Midbrain (tissue), 1 donor: ENCODE measurements around the gene GPSM3.
"Not testable (repeated sequence)": the region's sequence is repeated elsewhere in the genome, so short reads cannot be mapped to it uniquely, and the experiment has no call there.

Source experiments
- DNase-seq: peaks from one replicate; lab custom pipeline; 2025; lab: John Stamatoyannopoulos, UW

The GPSM3 gene

DNA sequence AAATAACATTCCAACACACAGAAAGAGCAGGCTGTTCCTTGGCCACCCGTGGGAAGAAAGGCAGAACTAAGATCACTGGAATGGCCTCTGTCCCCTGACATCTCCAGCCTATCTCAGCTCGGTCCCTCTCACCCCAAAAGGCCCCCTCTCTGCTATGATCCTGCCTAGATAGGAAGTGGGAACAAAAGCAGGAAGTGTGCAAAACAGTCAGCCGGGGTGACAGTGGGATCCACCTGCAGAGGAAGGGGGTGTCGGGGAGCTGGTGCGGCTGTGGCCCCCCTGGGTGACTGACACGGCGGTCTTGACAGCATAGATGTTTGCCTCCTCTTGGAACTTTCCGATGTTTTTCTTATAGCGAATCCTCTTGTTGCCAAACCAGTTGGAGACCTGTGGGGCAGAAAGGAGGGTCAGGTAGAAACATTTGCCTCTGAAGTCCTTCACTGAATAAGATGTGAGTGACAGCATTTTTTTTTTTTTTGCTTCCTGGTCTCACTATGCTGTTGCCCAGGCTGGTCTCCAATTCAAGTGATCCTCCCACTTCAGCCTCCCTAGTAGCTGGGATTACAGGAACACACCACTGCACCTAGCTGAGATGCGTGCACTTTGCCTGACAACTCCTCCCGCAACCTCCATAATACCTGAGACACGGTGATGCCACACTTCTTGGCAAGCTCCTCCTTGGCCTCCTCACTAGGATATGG, 5.3 kb downstream of the GPSM3 start:
- DNase-seq, result no peak

DNA sequence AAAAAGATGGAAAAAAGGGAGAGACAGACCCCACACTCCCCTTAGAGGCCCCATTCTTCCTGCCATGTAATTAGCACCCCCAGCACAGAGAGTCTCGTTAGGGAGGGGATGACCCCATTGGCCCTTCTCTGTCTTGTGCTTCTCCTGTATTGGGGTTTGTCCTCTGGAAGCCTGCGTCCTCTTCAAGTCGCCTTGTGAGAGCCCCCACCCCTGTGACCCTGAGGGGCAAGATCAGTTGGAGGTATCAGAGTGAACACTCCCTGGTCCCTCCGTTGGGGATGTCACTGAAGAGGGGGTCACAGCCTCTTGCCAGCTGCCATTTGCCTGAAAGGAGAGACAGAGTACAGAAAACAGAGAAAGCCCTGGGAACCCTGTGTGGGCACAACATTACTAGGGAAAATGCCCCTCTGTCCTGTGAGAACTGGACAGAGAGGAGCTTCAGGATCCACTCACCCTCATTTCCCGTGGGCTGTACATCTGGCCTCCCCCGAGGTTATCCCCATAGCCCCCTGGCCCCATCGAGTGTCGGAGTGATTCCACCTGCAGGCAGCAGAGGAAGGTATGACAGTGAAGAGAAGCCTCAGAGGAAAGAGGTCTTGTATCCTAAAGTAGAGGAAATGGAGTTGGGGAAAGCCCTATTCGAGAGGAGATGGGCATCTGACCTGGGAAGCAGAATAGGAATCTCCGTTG, 6.1 kb downstream of the GPSM3 start:
- not testable (repeated sequence) for DNase-seq

DNA sequence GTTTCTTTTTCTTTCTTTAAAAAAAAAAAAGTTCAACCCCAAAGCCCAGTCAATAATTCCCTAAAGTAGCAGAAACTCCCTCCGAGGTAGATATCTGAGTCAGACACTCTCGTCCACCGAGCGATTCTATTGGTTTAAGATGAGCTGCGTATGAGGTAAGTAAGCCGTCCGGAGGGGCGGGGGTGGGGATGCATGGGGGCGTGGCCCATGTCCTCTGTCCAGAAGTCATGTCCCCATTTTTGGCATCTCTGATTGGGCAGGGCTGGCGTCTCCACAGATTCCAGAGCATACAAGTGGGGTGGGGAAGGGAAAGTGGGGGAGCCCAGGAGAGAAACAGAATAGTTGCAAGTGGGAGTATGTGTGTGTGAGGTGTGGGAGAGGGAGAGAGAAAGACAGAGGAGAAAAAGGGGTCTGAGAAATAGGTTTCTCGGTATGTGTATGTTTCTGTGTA, 6.7 kb downstream of the GPSM3 start:
- not testable (repeated sequence) for DNase-seq

DNA sequence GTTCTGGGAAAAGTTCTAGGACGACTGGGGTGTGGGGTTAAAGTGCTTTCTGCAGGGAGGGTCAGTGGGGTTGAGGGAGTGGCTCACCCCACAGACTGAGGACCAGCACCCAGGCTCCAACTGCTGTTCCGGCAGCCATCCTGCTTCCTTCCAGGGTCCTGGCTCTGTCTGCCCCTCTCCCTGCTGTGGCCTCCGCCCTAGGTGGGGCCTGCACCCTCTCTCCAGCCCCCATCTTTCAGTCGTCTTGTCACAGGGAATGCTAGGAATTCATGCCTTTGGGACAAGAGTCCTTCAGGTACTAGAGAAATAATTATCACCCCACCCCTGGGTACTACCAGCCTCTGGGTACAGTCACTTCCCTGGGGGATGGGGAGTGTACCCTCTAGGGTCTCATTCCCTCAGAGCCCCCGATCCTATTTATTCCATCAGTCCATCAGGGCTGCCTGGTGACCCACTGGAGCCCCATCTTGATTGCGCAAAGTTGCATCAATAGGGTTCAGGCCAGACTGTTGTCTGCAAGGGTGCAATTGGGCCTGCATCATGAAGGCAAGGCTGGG, 8.3 kb downstream of the GPSM3 start, which contains the start of gene AGER:
Gene AGER, minus strand, starts transcription at position 170 of the 557 bp plus-strand sequence. Its CDS starts 31 bp downstream, at position 139.
- DNase-seq, result no peak

DNA sequence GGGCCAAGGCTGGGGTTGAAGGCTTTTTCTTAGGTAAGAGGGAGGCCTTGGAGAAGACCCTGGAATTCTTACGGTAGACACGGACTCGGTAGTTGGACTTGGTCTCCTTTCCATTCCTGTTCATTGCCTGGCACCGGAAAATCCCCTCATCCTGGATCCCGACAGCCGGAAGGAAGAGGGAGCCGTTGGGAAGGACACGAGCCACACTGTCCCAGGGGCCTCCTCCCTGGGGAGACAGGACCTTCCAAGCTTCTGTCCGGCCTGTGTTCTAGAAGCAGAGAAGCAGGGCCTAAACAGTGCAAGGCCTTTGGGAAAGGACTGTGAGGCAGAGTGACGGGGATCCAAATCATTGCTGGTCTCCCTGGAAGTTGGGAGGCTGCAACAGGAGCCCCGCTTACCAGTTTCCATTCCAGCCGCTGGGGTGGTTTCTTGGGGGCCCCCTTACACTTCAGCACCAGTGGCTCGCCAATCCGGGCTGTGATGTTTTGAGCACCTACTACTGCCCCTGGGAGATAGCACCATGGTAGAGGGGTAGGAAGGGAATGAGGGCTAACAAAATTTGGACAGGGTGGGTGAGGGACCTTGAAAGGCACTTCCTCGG, 8.9 kb downstream of the GPSM3 start:
- DNase-seq, result no peak

DNA sequence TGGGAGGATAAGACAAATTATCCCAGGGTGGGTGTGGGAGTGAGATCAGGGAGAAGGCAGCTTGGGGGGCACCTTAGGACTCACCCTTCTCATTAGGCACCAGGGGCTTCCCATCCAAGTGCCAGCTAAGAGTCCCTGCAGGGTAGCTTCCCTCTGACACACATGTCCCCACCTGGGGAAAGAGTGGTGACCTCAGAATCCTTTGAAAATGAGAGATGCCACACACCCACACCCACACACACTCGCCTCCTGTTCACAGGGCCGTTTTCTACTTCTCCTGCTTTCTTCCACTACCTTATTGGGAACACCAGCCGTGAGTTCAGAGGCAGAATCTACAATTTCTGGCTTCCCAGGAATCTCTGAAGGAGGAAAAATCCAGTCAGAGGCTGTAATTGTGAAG, 9.4 kb downstream of the GPSM3 start:
- DNase-seq, result no peak

DNA sequence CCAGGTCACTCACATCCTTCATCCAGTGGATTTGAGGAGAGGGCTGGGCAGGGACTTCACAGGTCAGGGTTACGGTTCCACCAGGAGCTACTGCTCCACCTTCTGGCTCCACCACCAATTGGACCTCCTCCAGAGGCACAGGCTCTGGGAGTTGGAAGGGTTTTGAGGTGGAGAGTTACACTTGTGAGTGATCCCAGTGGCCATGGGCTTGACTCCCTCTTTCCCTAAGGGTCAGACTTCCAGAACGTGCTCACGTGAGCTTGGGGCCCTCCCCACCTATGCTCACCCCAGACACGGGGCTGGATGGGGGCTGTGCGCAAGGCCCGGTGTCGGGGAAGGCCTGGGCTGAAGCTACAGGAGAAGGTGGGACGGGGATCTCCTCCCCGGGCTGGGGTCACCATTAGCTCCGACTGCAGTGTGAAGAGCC, 9.9 kb downstream of the GPSM3 start:
- DNase-seq, result no peak

DNA sequence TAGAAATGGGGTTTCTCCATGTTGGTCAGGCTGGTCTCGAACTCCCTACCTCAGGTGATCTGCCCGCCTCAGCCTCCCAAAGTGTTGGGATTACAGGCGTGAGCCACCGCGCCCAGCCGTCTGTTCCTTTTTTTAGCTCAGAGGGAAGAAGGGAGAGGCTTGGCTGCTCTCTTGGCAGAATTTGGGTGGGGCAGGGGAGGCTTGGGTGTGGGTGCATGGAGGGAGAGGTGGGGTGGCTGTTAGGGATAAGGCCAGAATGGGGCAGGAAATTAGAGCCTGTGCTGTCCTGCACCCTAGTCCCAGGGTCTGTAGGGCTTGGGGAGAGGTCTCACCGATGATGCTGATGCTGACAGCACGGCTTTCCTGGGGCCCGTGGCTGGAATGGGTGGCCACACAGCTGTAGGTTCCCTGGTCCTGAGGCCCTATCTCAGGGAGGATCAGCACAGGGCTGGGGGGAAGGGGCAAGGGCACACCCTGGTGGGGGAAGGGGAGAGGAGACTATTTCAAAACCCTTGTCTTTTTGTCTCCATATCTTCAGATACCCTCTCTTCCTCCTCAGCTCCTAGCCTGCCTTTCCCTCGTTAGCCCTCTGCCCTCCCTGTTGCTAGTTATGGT, 10.4 kb downstream of the GPSM3 start:
- DNase-seq, result no peak

DNA sequence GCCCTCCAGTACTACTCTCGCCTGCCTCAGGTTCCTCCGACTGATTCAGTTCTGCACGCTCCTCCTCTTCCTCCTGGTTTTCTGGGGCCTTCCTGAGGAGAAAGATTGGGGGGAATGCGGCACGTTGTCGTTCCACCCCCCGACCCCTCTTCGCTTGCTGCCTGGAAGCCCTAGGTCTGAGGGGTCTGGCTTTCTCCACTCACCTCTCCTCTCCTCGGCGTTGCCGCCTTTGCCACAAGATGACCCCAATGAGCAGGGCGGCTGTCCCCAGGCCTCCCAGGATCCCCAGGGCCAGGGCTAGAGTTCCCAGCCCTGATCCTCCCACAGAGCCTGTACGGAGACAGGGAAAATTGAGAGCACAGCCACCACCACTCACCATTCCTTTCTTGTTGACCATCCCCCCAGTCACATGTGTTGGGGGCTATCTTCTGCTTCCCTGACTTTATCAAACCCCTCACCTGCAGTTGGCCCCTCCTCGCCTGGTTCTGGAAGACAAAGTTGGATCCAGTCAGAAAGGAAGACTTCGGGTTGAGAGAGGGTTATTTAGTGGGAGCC, 11.2 kb downstream of the GPSM3 start:
- no peak for DNase-seq

DNA sequence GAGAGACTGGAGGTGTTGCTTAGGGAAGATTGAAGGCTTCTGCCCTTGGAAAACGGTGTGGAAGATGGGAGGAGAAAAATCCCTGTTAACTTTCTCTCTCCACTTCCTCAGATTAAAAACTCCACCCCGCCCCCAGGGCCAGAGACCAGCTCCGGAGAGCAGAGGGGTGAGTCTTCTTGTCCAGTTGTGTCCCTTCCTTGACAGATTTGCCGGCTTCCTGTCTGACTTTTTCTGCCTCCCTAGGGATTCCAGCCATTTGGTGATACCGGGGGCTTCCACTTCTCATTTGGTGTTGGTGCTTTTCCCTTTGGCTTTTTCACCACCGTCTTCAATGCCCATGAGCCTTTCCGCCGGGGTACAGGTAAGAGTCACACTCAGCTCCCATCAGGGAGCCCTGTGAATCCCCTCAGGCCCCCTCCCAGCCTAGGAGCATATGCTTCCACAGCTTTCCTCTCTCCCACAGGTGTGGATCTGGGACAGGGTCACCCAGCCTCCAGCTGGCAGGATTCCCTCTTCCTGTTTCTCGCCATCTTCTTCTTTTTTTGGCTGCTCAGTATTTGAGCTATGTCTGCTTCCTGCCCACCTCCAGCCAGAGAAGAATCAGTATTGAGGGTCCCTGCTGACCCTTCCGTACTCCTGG, 12.6 kb downstream of the GPSM3 start:
- no peak for DNase-seq

DNA sequence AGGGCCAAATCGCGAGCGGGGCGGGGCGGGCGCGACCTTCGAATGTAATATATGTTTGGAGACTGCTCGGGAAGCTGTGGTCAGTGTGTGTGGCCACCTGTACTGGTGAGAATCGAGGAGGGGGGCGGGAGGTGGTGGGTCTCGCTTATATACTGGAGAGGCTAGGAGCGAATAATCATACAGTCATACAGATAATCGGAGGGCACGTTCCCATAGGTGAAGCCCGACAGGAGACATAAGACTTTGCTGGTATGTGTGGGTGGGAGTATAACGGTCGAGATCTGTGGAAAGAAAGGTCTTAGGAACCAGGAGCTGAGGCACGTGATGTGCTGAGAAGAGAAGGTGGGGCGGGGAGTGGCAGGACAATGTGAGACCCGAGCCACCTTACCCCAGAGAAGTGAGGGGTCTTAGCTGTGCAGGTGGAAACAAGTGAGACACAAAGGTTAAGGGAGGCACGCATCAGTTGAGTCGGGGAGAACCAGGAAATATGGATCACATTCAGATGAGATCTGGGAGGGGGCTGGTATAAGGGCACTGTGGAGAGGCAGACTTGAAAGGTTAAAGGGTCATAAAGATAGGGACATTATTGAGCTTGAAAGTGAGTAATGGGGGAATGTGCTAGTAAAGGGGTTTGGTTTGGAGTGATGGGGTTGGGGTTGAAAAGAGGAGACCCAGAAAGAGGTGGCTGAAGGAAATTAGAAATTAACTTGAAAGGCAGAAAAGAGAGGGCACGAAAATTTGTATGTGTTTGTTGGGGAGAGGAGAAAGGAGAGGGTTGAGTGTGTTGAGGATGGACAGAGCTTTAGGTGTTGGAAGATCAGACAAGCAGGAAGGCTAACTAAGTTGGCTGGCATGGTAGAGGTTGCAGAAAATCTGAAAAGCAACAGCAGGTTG, 13.6 kb downstream of the GPSM3 start:
- peak; percentile 23 for DNase-seq

DNA sequence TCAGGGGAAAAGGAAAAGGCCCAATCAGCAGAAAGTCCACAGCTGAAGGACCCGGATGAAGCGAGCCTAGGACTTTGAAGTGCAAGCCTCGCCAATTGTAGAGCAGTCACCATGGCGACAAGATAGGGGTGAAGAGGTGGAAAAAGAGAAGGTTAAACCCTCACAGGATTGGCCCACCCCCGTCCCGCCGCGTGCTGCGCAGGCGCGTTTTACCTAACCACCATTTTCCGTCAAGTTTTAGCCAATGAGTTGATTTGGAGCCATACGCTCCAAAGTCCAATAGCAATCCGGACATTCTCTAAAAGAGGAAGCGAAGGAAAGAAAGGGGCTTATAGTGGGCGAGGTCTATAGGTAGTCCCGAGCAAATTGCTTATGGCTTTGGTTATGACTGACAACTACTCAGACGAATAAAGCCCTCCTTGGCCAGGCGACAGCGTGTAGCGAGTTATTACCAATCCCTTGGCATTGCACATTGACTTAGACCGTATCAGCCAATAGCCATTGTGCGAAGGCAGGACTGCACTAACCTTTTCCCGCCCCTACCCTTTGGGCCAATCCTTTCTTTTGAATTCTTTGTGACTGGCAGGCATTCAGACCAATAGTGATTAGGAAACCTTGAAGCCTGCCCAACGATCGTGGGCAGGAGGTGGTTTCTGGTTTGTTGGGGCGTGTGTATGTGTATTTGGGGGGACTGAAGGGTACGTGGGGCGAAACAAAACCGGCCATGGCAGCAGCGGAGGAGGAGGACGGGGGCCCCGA, 14.5 kb downstream of the GPSM3 start, which contains the start of gene RNF5:
Gene RNF5, plus strand, starts transcription at position 618 of the 759 bp plus-strand sequence. Its CDS starts 107 bp downstream, at position 725.
- DNase-seq, result peak; percentile 99

DNA sequence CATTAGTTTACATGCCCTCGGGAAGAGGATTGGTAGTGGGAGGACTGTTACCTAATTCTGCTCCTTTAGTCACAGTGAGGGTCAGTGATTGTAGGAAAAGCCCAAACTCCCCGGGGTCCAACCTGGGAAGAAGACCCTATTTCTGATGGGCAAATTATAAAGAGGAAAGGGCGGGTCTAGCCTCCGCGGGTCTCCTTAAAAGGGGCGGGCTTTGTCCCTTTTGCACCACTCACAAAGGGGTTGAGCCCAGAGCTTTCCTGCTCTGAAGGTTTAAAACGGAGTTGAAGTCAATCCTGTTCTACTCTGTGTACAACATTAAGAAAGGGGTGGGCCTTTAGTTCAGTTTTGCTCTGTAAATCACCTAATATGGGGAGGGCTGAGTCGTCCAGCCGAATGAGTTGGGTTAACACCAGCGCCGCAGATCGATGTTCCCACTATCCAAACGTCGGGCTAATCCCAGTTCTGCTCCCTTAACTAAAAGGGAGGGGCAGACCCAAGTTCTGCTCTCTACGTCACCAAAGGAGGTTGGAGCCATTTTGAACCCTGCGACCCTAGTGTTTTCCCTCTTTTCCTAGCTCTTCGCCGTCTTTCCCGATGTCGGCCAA, 15.2 kb downstream of the GPSM3 start:
- peak; percentile 63 for DNase-seq

DNA sequence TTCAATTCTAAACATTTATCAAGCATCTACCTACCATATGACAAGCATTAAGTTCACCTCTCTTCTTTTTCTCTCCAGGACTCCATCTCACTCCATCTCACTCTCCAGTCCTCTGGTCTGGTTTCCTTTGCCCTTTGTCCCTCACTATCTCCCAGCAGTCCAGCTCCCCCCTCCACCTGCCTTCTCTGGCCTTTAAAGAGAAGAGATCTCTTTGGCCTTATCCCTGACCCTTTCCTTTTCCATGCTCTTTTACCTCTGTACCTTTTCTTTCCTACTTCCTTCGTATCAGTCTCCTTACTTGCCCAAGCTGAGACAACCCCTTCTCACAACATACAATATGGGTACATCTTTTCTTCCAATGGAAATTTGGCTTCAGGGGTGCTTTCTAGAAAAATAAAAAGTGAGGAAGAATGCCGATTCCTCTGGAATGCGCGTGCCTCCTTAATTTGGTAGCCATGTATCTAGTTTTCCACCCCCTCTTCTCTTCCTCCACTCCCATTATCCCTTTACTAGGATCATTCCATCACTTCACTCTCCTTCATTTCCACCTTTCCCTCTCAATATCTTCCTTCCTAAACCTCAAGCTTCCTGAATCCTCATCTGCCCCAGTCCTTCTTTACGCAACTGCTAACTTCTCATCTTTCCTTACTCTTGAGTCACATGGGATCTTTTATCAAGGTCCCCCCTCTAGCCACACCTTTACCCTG, 15.8 kb downstream of the GPSM3 start:
- DNase-seq, result no peak

DNA sequence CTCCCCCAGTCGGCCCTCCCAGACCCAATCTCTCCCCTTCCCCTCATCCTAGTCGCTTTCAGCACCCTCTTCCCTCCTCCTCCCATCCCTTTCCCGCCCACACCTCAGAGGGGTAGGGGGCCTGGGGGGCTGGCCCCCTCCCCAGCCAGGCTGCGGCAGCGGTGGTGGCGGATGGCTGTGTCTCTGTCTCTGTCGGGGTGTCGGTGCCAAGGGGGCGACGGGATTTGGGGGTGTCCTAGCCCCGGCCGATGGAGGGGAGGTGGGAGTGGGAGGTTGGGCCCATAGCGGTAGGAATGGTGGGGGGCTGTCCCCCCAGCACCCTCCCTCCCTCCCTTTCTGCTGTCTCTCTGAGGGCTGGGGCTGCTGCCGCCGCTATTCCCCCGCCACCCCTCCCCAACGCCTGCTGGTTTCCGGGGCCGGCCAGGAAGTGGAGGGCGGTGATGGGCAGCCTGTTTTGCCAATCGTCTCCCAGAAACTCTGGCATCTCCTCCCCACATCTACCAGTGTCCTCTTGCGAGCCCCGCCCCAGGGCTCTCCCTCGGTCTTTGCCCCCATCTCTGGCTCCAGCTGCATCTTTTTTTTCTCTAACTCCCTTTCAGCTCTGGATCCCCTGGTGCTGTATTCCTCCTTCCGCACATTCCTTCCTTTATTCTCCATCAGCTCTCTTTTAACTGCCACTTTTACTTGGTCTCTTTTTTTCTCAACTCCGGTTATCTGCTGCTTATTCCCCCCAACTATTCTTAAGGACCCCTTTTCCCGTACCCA, 16.6 kb downstream of the GPSM3 start, which contains the start of gene AGPAT1:
Gene AGPAT1, minus strand, starts transcription at position 374 of the 765 bp plus-strand sequence. CDS start 4,588 bp downstream, outside the sequence.
- DNase-seq, result peak; percentile 97

DNA sequence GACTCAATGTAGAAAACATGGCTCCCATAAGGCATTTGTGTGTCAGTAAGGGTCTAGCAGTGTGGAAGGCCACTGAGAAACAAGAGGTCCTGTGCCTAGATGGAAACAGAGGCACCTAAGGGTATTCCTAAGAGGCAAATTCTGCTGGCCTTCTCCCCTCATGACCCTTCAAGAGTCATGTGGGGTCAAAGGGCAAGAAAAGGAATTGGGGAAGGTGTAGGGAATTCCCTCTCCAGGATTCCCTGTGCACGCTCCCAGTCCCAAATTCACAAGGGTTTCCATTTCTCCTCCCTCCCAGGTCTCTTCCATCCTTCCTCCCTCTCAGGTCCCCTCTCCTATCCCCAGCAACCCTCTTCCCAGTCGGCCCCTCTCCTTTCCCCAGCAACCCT, 17.1 kb downstream of the GPSM3 start:
- DNase-seq, result no peak

DNA sequence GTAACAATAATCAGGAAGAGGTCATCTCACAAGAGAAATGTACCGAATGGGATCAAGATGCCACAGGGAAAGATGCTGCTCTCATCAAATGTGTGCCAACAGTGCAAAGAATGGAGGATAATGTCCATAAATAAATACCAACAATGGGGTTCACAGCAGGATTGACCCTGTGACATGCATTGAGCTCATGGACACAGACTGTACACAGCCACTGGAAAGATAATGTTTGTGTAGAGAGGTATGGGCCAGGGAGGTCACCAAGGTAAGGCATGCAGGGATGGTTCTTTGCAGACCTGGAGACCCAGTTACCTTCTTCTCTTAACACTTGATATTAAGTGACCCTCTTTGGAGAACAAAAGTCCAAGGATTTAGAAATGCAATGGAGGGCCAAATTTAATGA, 18.0 kb downstream of the GPSM3 start:
- no peak for DNase-seq
